HepG2 (cell line): Measurements from ENCODE around the gene SNAP47.

Experiments used
- CTCF ChIP-seq: sonication (generic); formaldehyde crosslinking; IDR thresholded peaks from 2 replicates; pipeline ENCODE4 v1.5.0; 2020; ENCODE audit warnings: mild to moderate bottlenecking, missing genetic modification reagents, moderate library complexity
- RBFOX2 ChIP-seq: fragments of 200-400 bp; formaldehyde crosslinking; IDR thresholded peaks from 2 replicates; pipeline ENCODE4 v1.6.1; 2017; ENCODE audit warnings: low read depth, mild to moderate bottlenecking, low read length
- REST ChIP-seq, 2 experiments: IDR thresholded peaks; 2 replicates each; pipeline ENCODE4 v1.6.1; 2011 to 2012; ENCODE audit warnings: low read length in 2 of 2, borderline replicate concordance in 1 of 2, low read depth in 1 of 2, mild to moderate bottlenecking in 1 of 2, moderate library complexity in 1 of 2

- TF ChIP-seq REST (IDR thresholded peaks at IDR 0.05; ENCODE audit: borderline replicate concordance in 1 of 2, low read depth in 1 of 2, low read length in 2 of 2) (no peak), CTCF (CRISPR knock-in tag) (no peak), RBFOX2 (no peak)
Measured at GRCh38 chr1:227734546-227734855, 734 bp upstream of the SNAP47 start.
